Astrocyte of the hippocampus (primary cell): ENCODE results near the gene AFF3.
"Not testable (repeated sequence)": the region's sequence is repeated elsewhere in the genome, so short reads cannot be mapped to it uniquely, and the experiment has no call there.

Experiments
- DNase-seq: peaks from one replicate; pipeline ENCODE4 v3.0.0; 2011; ENCODE audit warnings: low read depth, low spot score

Gene AFF3

GRCh38 chr2:99672766-99673350 is 469.5 kb downstream of the AFF3 start:
- DNase-seq = no peak

- peak; percentile 52 for DNase-seq
Observed at GRCh38 chr2:99670768-99671734, 471.3 kb downstream of the AFF3 start.

GRCh38 chr2:99666256-99666655 is 476.1 kb downstream of the AFF3 start:
- no peak for DNase-seq

- DNase-seq = no peak
Observed at GRCh38 chr2:99663641-99664040, 478.7 kb downstream of the AFF3 start.

- peak; percentile 95 for DNase-seq
Observed at GRCh38 chr2:99662761-99663341, 479.5 kb downstream of the AFF3 start.

GRCh38 chr2:99661761-99662160 is 480.6 kb downstream of the AFF3 start:
- not testable (repeated sequence) for DNase-seq

- peak; percentile 52 for DNase-seq
Observed at GRCh38 chr2:99660616-99661406, 481.6 kb downstream of the AFF3 start.

GRCh38 chr2:99659874-99660273 is 482.5 kb downstream of the AFF3 start:
- no peak for DNase-seq

GRCh38 chr2:99657691-99658258 is 484.6 kb downstream of the AFF3 start:
- DNase-seq = no peak

- DNase-seq = peak; percentile 47
Observed at GRCh38 chr2:99656994-99657393, 485.4 kb downstream of the AFF3 start.

GRCh38 chr2:99653433-99653832 is 489.0 kb downstream of the AFF3 start:
- no peak for DNase-seq

- DNase-seq = no peak
Observed at GRCh38 chr2:99652862-99653261, 489.5 kb downstream of the AFF3 start.

GRCh38 chr2:99651930-99652670 is 490.3 kb downstream of the AFF3 start:
- DNase-seq = peak; percentile 66

- no peak for DNase-seq
Observed at GRCh38 chr2:99648906-99649789, 493.2 kb downstream of the AFF3 start.

- DNase-seq = peak; percentile 73
Observed at GRCh38 chr2:99648178-99648844, 494.1 kb downstream of the AFF3 start.

GRCh38 chr2:99645960-99646359 is 496.4 kb downstream of the AFF3 start:
- no peak for DNase-seq

- peak; percentile 73 for DNase-seq
Observed at GRCh38 chr2:99644419-99644787, 498.0 kb downstream of the AFF3 start.

GRCh38 chr2:99643787-99644418 is 498.5 kb downstream of the AFF3 start:
- no peak for DNase-seq

GRCh38 chr2:99641999-99642398 is 500.4 kb downstream of the AFF3 start:
- no peak for DNase-seq
